ENCODE measurements around the gene HIRA. TPM values are rescaled to one million over a fixed set of nuclear protein-coding genes. Genes with fewer than 3 reads are reported as not detected.
"Not testable (repeated sequence)": the region's sequence is repeated elsewhere in the genome, so short reads cannot be mapped to it uniquely, and the experiment has no call there.

HIRA gene
- total and polyA plus RNA-seq, 2 experiments from 2014 or later = 2.7 to 18.6 TPM

- H3K79me2 ChIP-seq (ENCODE audit: insufficient read depth) = peaks cover 47% of the 10 kb centered on the region
- no peaks in the 10 kb centered on the region for H3K27me3 ChIP-seq (replicated peaks; ENCODE audit: insufficient read depth)
- no peaks in the 10 kb centered on the region for H3K9me2 ChIP-seq (ENCODE audit: insufficient read depth)
- H3F3A ChIP-seq (ENCODE audit: insufficient read depth) = no peaks in the 10 kb centered on the region
- in situ Hi-C loops (cut with MboI) = no loop called here
- H3K4me1 ChIP-seq (ENCODE audit: insufficient read depth) = no peaks in the 10 kb centered on the region
- DNase-seq = no peak
- H2AFZ ChIP-seq = no peak overlapping the region
- H3K4me3 ChIP-seq = no peak overlapping the region
- no peak overlapping the region for H3K4me2 ChIP-seq (ENCODE audit: unreplicated experiment)
- no peak overlapping the region for H3K27ac ChIP-seq
- no peaks in the 10 kb centered on the region for H3K9me3 ChIP-seq (ENCODE audit: low read depth)
- TF ChIP-seq EZH2 (IDR thresholded peaks at IDR 0.05; ENCODE audit: insufficient read depth, poor library complexity, severe bottlenecking) (no peak), EZH2phosphoT487 (IDR thresholded peaks at IDR 0.05; ENCODE audit: insufficient read depth, low read depth) (no peak)
- 96 to 99% methylated on average over 7 of the region's 7 CpGs for WGBS, 2 experiments (ENCODE audit: low coverage in 1 of 2, low lambda C conversion rate in 2 of 2, missing lambda C conversion rate in 2 of 2)
- peaks cover 57% of the 10 kb centered on the region for H3K36me3 ChIP-seq (ENCODE audit: low read depth)
- H3K9ac ChIP-seq = no peak overlapping the region
- no peaks in the 10 kb centered on the region for H4K20me1 ChIP-seq (ENCODE audit: insufficient read depth)
These were observed 95.1 kb downstream of the HIRA start for GRCh38 chr22:19336133-19337075.

DNA sequence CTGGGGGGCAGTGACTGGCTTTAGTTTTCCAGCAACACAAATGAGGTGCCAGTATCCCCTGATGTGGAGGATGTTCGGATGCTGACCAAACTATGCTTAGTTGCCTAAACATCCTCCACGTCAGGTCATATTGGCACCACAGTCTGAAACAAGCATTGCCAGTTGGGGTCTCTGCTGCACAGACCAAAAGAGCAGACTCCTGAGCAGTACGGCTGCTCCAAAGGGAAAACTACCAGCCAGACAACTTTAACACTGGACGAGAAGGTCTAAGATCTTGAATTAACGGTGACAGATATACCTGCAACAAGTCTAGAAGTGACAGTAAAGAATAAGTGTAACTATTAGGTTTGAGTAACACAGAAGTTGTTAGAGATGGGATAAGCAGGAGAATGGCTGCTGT lies 99.6 kb downstream of the HIRA start:
- in situ Hi-C loops (cut with MboI) = no loop called here
- no peaks in the 10 kb centered on the region for H3K9me2 ChIP-seq (ENCODE audit: insufficient read depth)
- no peaks in the 10 kb centered on the region for H4K20me1 ChIP-seq (ENCODE audit: insufficient read depth)
- no peak overlapping the region for H3K27ac ChIP-seq
- peaks cover 48% of the 10 kb centered on the region for H3K36me3 ChIP-seq (ENCODE audit: low read depth)
- 92 to 93% methylated on average over 5 of the region's 5 CpGs for WGBS, 2 experiments (ENCODE audit: low coverage in 1 of 2, low lambda C conversion rate in 2 of 2, missing lambda C conversion rate in 2 of 2)
- no peaks in the 10 kb centered on the region for H3K27me3 ChIP-seq (replicated peaks; ENCODE audit: insufficient read depth)
- no peak overlapping the region for H3K4me2 ChIP-seq (ENCODE audit: unreplicated experiment)
- peaks cover 7% of the 10 kb centered on the region; the same call in 1 of the 2 replicates for H3K79me2 ChIP-seq (ENCODE audit: insufficient read depth)
- no peaks in the 10 kb centered on the region for H3F3A ChIP-seq (ENCODE audit: insufficient read depth)
- no peak for DNase-seq
- no peaks in the 10 kb centered on the region for H3K9me3 ChIP-seq (ENCODE audit: low read depth)
- no peak for TF ChIP-seq EZH2phosphoT487 (IDR thresholded peaks at IDR 0.05; ENCODE audit: insufficient read depth, low read depth)
- no peak overlapping the region for H2AFZ ChIP-seq
- no peak overlapping the region for H3K9ac ChIP-seq
- no peaks in the 10 kb centered on the region for H3K4me1 ChIP-seq (ENCODE audit: insufficient read depth)
- no peak overlapping the region for H3K4me3 ChIP-seq

GRCh38 chr22:19331474-19331873 lies 100.1 kb downstream of the HIRA start:
- 96 to 97% methylated on average over 7 of the region's 7 CpGs for WGBS, 2 experiments (ENCODE audit: low coverage in 1 of 2, low lambda C conversion rate in 2 of 2, missing lambda C conversion rate in 2 of 2)
- no peak for TF ChIP-seq EZH2phosphoT487 (IDR thresholded peaks at IDR 0.05; ENCODE audit: insufficient read depth, low read depth)
- TF ChIP-seq EZH2 (IDR thresholded peaks at IDR 0.05; ENCODE audit: insufficient read depth, poor library complexity, severe bottlenecking) = no peak
- Histone ChIP-seq H3F3A (ENCODE audit: insufficient read depth) (no peaks in the 10 kb centered on the region), H3K4me2 (ENCODE audit: unreplicated experiment) (no peak overlapping the region), H3K9ac (no peak overlapping the region), H3K27ac (no peak overlapping the region), H4K20me1 (ENCODE audit: insufficient read depth) (no peaks in the 10 kb centered on the region), H3K4me3 (no peak overlapping the region), H3K4me1 (ENCODE audit: insufficient read depth) (no peaks in the 10 kb centered on the region), H3K36me3 (ENCODE audit: low read depth) (peaks cover 43% of the 10 kb centered on the region), H3K27me3 (replicated peaks; ENCODE audit: insufficient read depth) (no peaks in the 10 kb centered on the region), H3K9me2 (ENCODE audit: insufficient read depth) (no peaks in the 10 kb centered on the region), H3K79me2 (ENCODE audit: insufficient read depth) (peaks cover 2% of the 10 kb centered on the region; the same call in 1 of the 2 replicates), H3K9me3 (ENCODE audit: low read depth) (no peaks in the 10 kb centered on the region), H2AFZ (no peak overlapping the region)
- DNase-seq = no peak
- in situ Hi-C loops (cut with MboI) = no loop called here

DNA sequence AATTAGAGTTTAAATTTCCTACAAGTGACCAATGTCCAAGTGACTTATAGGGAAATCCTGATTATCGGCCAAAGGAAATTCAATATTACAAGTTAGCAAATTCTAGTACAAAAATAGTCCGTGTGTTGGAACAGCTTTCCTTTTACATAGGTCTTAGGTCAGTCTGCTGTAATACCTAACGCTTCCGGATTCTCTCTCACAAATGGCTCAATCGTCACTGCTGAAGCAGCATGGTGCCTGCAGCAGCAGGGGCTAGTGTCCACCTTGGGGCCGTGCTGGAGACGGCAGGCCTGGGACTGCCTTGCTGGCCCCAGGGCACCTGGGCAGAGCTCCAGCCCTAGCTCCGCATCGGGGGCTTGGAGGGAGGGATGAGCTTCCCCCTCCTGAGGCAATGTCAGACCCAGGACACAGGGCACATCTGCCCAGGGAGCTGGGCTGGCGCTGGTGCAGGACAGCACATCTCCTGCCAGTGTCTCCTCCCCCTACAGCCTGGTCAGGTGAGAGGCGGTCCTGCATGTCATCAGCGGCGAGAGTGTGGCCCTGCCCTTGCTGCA lies 100.6 kb downstream of the HIRA start:
- Histone ChIP-seq H3K4me3 (no peak overlapping the region), H3K9me3 (ENCODE audit: low read depth) (no peaks in the 10 kb centered on the region), H3K36me3 (ENCODE audit: low read depth) (peaks cover 39% of the 10 kb centered on the region), H3K79me2 (ENCODE audit: insufficient read depth) (no peaks in the 10 kb centered on the region), H2AFZ (no peak overlapping the region), H4K20me1 (ENCODE audit: insufficient read depth) (no peaks in the 10 kb centered on the region), H3F3A (ENCODE audit: insufficient read depth) (0 out of 2 replicates have a peak, but pooled peaks cover 4% of the 10 kb centered on the region), H3K9ac (no peak overlapping the region), H3K4me2 (ENCODE audit: unreplicated experiment) (no peak overlapping the region), H3K4me1 (ENCODE audit: insufficient read depth) (no peaks in the 10 kb centered on the region), H3K9me2 (ENCODE audit: insufficient read depth) (no peaks in the 10 kb centered on the region), H3K27me3 (replicated peaks; ENCODE audit: insufficient read depth) (no peaks in the 10 kb centered on the region), H3K27ac (no peak overlapping the region)
- no peak for TF ChIP-seq EZH2phosphoT487 (IDR thresholded peaks at IDR 0.05; ENCODE audit: insufficient read depth, low read depth)
- no peak for TF ChIP-seq EZH2 (IDR thresholded peaks at IDR 0.05; ENCODE audit: insufficient read depth, poor library complexity, severe bottlenecking)
- DNase-seq = no peak
- in situ Hi-C loops (cut with MboI) = no loop called here
- 97% methylated on average over 13 of the region's 13 CpGs for WGBS, 2 experiments (ENCODE audit: low coverage in 1 of 2, low lambda C conversion rate in 2 of 2, missing lambda C conversion rate in 2 of 2)

DNA sequence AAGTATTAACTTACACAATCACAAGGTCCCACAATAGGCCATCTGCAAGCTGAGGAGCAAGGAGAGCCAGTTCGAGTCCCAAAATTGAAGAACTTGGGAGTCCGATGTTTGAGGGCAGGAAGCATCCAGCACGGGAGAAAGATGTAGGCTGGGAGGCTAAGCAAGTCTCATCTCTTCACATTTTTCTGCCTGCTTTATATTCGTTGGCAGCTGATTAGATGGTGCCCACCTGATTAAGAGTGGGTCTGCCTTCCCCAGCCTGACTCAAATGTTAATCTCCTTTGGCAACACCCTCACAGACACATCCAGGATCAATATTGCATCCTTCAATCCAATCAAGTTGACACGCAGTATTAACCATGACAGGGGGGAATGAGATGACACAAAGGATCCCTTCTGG lies 101.3 kb downstream of the HIRA start:
- H3K4me3 ChIP-seq; H2AFZ ChIP-seq; H3K4me2 ChIP-seq (ENCODE audit: unreplicated experiment); H3K27me3 ChIP-seq (replicated peaks; ENCODE audit: insufficient read depth); H3F3A ChIP-seq (ENCODE audit: insufficient read depth); H3K9me2 ChIP-seq (ENCODE audit: insufficient read depth); H3K27ac ChIP-seq; in situ Hi-C loops (cut with MboI); H4K20me1 ChIP-seq (ENCODE audit: insufficient read depth); H3K79me2 ChIP-seq (ENCODE audit: insufficient read depth); H3K9ac ChIP-seq; H3K9me3 ChIP-seq (ENCODE audit: low read depth); H3K4me1 ChIP-seq (ENCODE audit: insufficient read depth); DNase-seq: not testable (repeated sequence)
- peaks cover 31% of the 10 kb centered on the region for H3K36me3 ChIP-seq (ENCODE audit: low read depth)
- 87 to 89% methylated on average over 5 of the region's 5 CpGs for WGBS, 2 experiments (ENCODE audit: low coverage in 1 of 2, low lambda C conversion rate in 2 of 2, missing lambda C conversion rate in 2 of 2)
